HepG2 (cell line): ENCODE results near the gene TMEM131. TPM values are rescaled to one million over a fixed set of nuclear protein-coding genes. Genes with fewer than 3 reads are reported as not detected.
A peak's percentile ranks its signal among the peaks of the same experiment; 100 is the strongest.

Source experiments
- CTCF ChIP-seq: sonication (generic); formaldehyde crosslinking; IDR thresholded peaks from 2 replicates; pipeline ENCODE4 v1.5.0; 2020; ENCODE audit warnings: mild to moderate bottlenecking, missing genetic modification reagents, moderate library complexity
- GTF3A ChIP-seq: sonication (generic); formaldehyde crosslinking; conservative IDR thresholded peaks from 2 replicates; pipeline ENCODE4 v1.4.0; 2020; ENCODE audit warnings: mild to moderate bottlenecking, missing genetic modification reagents
- HOXA3 ChIP-seq: sonication (generic); formaldehyde crosslinking; IDR thresholded peaks from 2 replicates; pipeline ENCODE4 v1.5.0; 2020; ENCODE audit warnings: missing genetic modification reagents
- KMT2B ChIP-seq: IDR thresholded peaks from 2 replicates; pipeline ENCODE4 v1.6.1; 2016; ENCODE audit warnings: missing genetic modification reagents, missing compliant biosample characterization
- MTF2 ChIP-seq: sonication (generic); formaldehyde crosslinking; IDR thresholded peaks from 2 replicates; pipeline ENCODE4 v1.5.0; 2020; ENCODE audit warnings: missing genetic modification reagents, borderline replicate concordance
- NFYB ChIP-seq: sonication (generic); formaldehyde crosslinking; IDR thresholded peaks from 2 replicates; pipeline ENCODE4 v1.4.0; 2020; ENCODE audit warnings: missing genetic modification reagents
- NR2F2 ChIP-seq: IDR thresholded peaks from 2 replicates; pipeline ENCODE4 v1.6.1; 2012; ENCODE audit warnings: low read depth, inconsistent platforms, borderline replicate concordance
- SMAD3 ChIP-seq: sonication (generic); formaldehyde crosslinking; IDR thresholded peaks from 2 replicates; pipeline ENCODE4 v1.4.0; 2020; ENCODE audit warnings: missing genetic modification reagents
- SNAPC4 ChIP-seq: sonication (generic); formaldehyde crosslinking; IDR thresholded peaks from 2 replicates; pipeline ENCODE4 v1.4.0; 2020; ENCODE audit warnings: mild to moderate bottlenecking, missing genetic modification reagents
- SP1 ChIP-seq, 2 experiments: fragments of 450-650 bp in 1 of 2; sonication (generic) in 1 of 2; formaldehyde crosslinking in 1 of 2; IDR thresholded peaks; 2 replicates each; pipeline versions ENCODE4 v1.4.0 to v1.6.1; 2016 to 2020; ENCODE audit warnings: missing genetic modification reagents in 1 of 2
- SP5 ChIP-seq: IDR thresholded peaks from 2 replicates; pipeline ENCODE4 v1.6.1; 2016; ENCODE audit warnings: low read depth, borderline replicate concordance
- TBX2 ChIP-seq: sonication (generic); formaldehyde crosslinking; IDR thresholded peaks from 2 replicates; pipeline ENCODE4 v1.5.0; 2020; ENCODE audit warnings: missing genetic modification reagents, mild to moderate bottlenecking, borderline replicate concordance
- ZFP91 ChIP-seq: sonication (generic); formaldehyde crosslinking; IDR thresholded peaks from 2 replicates; pipeline ENCODE4 v1.9.0; 2022; ENCODE audit warnings: missing genetic modification reagents, mild to moderate bottlenecking, borderline replicate concordance
- ZNF543 ChIP-seq: sonication (generic); formaldehyde crosslinking; IDR thresholded peaks from 2 replicates; pipeline ENCODE4 v1.4.0; 2020; ENCODE audit warnings: mild to moderate bottlenecking, missing genetic modification reagents
- ZNF563 ChIP-seq: sonication (generic); formaldehyde crosslinking; IDR thresholded peaks from 2 replicates; pipeline ENCODE4 v1.8.0; 2022; ENCODE audit warnings: mild to moderate bottlenecking, moderate library complexity, missing genetic modification reagents
- ZNF570 ChIP-seq: sonication (generic); formaldehyde crosslinking; IDR thresholded peaks from 2 replicates; pipeline ENCODE4 v1.4.0; 2020; ENCODE audit warnings: mild to moderate bottlenecking, missing genetic modification reagents, borderline replicate concordance
- ZNF691 ChIP-seq: sonication (generic); formaldehyde crosslinking; IDR thresholded peaks from 2 replicates; pipeline ENCODE4 v1.4.0; 2020; ENCODE audit warnings: missing genetic modification reagents, low read depth, mild to moderate bottlenecking, borderline replicate concordance
- polyA plus RNA-seq, 8 experiments: library from polyadenylated mRNA; depleted of rRNA in 3 of 8; stranded (reverse) in 7 of 8; unstranded in 1 of 8; fragments of >200 nt; fragmentation: Illumina TruSeq in 4 of 8; extraction: Trizol in 4 of 8; gene quantifications; 2 replicates each; pipeline versions ENCODE4 v1.2.1 to v1.2.3, GENCODE V29; 2011 to 2016; ENCODE audit warnings: low read depth in 4 of 8, missing spikeins in 1 of 8, mixed read lengths in 1 of 8; ENCODE audit not compliant: insufficient read depth in 1 of 8
- total RNA-seq, 5 experiments: library from RNA; depleted of rRNA; stranded (reverse); fragments of >200 nt; fragmentation: Illumina TruSeq; extraction: Trizol; gene quantifications; 2 replicates each; pipeline ENCODE4 v1.2.3, GENCODE V29; 2016; ENCODE audit warnings: low read depth in 1 of 5
- TF ChIP-seq, protein P1 (sequence below): conservative IDR thresholded peaks from 2 replicates; pipeline ENCODE4 v1.6.1; 2018; ENCODE audit warnings: missing genetic modification reagents

TMEM131 gene
- total and polyA plus RNA-seq, 2 of the 13 experiments (the other 11 are each of a cell fraction or from before 2014, with no cell fraction given) = 17.9 to 19.5 TPM

DNA sequence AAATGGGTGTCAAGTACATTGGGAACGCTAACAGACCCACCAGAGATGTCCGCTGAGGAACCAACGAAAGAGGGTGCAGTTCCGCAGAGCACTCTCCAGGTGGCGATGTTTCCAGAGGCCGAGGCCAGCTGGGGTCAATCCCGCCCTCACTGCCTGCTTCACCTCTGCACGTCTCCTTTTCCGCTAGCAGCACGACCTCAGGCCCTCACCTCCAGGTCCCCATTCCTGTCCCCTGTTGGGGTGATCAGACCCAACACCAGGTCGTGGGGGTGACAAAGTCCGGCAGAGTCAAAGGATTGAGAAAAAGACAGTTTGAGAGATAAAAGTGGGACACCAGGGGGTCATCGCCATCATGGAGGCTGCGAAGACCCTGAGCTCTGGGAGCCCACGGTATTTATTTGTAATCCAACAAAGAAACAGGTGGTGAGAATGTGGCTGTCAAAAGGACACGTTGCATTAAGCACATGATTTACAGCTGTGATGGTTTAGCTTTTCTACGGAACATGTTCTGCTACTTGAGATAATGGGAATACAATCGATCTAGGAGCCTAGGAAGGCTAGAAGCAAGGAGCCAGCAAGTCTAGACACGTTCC, 255.1 kb downstream of the TMEM131 start (continued):
- no peak for TF ChIP-seq SNAPC4 (CRISPR knock-in tag)
- no peak for TF ChIP-seq GTF3A (CRISPR knock-in tag)
- TF ChIP-seq, protein P1, sequence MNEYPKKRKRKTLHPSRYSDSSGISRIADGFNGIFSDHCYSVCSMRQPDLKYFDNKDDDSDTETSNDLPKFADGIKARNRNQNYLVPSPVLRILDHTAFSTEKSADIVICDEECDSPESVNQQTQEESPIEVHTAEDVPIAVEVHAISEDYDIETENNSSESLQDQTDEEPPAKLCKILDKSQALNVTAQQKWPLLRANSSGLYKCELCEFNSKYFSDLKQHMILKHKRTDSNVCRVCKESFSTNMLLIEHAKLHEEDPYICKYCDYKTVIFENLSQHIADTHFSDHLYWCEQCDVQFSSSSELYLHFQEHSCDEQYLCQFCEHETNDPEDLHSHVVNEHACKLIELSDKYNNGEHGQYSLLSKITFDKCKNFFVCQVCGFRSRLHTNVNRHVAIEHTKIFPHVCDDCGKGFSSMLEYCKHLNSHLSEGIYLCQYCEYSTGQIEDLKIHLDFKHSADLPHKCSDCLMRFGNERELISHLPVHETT (CRISPR knock-in tag) = no peak
- TF ChIP-seq ZNF570 (CRISPR knock-in tag) = no peak
- peak; percentile 72; the same call in 1 of the 2 replicates for TF ChIP-seq ZNF691 (CRISPR knock-in tag)
- 0 out of 2 replicates have a peak, but pooled peaks have one; percentile 52 for TF ChIP-seq ZNF543 (CRISPR knock-in tag)
- no peak for TF ChIP-seq SP1 (IDR thresholded peaks at IDR 0.05)
- 0 out of 2 replicates have a peak, but pooled peaks have one; percentile 32 for TF ChIP-seq SP1 (CRISPR knock-in tag; IDR thresholded peaks at IDR 0.05)
- TF ChIP-seq NR2F2 = 0 out of 2 replicates have a peak, but pooled peaks have one; percentile 25
- peak; percentile 95 for TF ChIP-seq CTCF
- no peak for TF ChIP-seq NFYB (CRISPR knock-in tag)
- TF ChIP-seq MTF2 = 0 out of 2 replicates have a peak, but pooled peaks have one; percentile 39
- TF ChIP-seq ZNF563 (CRISPR knock-in tag) = no peak
- TF ChIP-seq SP5 (CRISPR knock-in tag) = peak; percentile 65; the same call in 1 of the 2 replicates
- peak; percentile 16; the same call in 1 of the 2 replicates for TF ChIP-seq TBX2 (CRISPR knock-in tag)
- TF ChIP-seq SMAD3 (CRISPR knock-in tag) = no peak
- no peak for TF ChIP-seq KMT2B (CRISPR knock-in tag)
- peak; percentile 44 for TF ChIP-seq ZFP91 (CRISPR knock-in tag)
- TF ChIP-seq HOXA3 (CRISPR knock-in tag) = peak; percentile 57; the same call in 1 of the 2 replicates
